PFSK-1 (cell line): ENCODE results near the gene TUBB1.

Source experiments
- FOXP2 ChIP-seq: optimal IDR thresholded peaks from 2 replicates; pipeline ENCODE3; 2011; ENCODE audit warnings: borderline replicate concordance, control low read depth, inconsistent platforms; ENCODE audit not compliant: insufficient read depth; ENCODE audit errors: extremely low read length, extremely low read depth
- POLR2AphosphoS5 ChIP-seq: IDR thresholded peaks from 2 replicates; pipeline ENCODE4 v1.6.1; 2012; ENCODE audit warnings: low read depth, mild to moderate bottlenecking, control low read depth, low read length, moderate library complexity
- SIN3A ChIP-seq: IDR thresholded peaks from 2 replicates; pipeline ENCODE4 v1.6.1; 2012; ENCODE audit warnings: mild to moderate bottlenecking, low read length, moderate library complexity, borderline replicate concordance; ENCODE audit not compliant: insufficient read depth
- TAF1 ChIP-seq: IDR thresholded peaks from 2 replicates; pipeline ENCODE4 v1.6.1; 2012; ENCODE audit warnings: low read length, control low read depth, borderline replicate concordance; ENCODE audit not compliant: insufficient read depth
- TF ChIP-seq, protein P1 (sequence below), 2 experiments: IDR thresholded peaks; 2 replicates each; pipeline versions ENCODE4 v1.6.1 to v1.8.0; 2011 to 2012; ENCODE audit warnings: low read depth in 2 of 2, low read length in 2 of 2, control low read depth in 1 of 2, inconsistent platforms in 1 of 2, mild to moderate bottlenecking in 1 of 2, moderate library complexity in 1 of 2; ENCODE audit not compliant: insufficient read depth in 1 of 2

TUBB1 gene

DNA sequence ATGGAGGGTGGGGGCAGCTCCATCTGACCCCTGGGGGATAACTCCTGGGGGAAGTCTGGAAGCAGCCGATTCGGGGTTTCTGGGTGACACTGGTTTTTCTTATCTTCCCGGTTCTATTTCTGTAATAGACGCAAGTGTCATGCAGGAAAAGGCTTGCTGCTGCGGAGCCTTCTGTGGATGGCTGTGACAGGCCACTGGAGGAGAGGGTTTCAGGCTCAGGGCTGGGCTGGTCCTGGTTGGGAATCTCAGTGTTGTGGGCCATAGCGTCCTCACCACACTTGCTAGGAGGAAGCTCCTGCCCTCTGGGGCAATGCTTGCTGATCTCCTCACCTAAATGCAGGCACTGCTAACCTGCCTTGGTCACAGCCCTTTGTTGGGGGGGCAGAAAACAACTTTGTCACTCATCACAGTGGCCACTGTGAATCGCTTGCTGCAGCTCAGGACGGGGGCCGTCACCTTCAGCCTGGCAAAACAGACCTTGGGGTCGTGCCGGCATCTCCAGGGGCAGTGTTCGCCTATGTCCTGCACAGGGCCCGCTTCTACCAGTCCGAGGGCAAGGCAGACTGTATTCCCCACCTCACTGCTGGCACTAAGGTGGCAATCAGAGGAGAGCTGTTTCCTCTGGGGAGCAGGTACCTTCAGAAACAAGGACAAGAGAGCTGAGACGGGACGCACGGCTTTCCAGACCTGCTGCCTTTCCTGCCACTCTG lies 4.4 kb upstream of the TUBB1 start:
- TF ChIP-seq FOXP2, result no peak

DNA sequence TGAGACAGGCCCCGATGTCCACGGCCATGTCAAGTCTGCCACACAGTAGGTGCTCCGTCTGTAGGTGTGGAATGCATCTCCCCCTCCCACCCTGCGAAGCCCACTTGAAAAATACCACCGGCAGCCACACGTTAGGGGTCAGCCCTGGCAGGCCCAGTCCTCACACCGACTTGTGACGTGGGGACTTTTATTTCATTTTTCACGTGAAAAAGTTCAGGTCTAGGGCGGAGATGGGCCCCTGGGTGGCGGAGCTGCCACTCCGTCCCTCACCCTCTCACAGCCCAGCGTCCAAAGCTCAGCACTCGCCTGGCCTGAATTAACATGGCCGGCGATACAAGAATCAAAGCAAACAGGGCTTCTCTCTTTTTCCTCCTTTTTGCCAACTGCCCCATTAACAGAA lies 3.8 kb upstream of the TUBB1 start:
- TF ChIP-seq POLR2AphosphoS5, result no peak
- no peak for TF ChIP-seq SIN3A
- TF ChIP-seq, protein P1, sequence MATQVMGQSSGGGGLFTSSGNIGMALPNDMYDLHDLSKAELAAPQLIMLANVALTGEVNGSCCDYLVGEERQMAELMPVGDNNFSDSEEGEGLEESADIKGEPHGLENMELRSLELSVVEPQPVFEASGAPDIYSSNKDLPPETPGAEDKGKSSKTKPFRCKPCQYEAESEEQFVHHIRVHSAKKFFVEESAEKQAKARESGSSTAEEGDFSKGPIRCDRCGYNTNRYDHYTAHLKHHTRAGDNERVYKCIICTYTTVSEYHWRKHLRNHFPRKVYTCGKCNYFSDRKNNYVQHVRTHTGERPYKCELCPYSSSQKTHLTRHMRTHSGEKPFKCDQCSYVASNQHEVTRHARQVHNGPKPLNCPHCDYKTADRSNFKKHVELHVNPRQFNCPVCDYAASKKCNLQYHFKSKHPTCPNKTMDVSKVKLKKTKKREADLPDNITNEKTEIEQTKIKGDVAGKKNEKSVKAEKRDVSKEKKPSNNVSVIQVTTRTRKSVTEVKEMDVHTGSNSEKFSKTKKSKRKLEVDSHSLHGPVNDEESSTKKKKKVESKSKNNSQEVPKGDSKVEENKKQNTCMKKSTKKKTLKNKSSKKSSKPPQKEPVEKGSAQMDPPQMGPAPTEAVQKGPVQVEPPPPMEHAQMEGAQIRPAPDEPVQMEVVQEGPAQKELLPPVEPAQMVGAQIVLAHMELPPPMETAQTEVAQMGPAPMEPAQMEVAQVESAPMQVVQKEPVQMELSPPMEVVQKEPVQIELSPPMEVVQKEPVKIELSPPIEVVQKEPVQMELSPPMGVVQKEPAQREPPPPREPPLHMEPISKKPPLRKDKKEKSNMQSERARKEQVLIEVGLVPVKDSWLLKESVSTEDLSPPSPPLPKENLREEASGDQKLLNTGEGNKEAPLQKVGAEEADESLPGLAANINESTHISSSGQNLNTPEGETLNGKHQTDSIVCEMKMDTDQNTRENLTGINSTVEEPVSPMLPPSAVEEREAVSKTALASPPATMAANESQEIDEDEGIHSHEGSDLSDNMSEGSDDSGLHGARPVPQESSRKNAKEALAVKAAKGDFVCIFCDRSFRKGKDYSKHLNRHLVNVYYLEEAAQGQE (IDR thresholded peaks at IDR 0.05; ENCODE audit: insufficient read depth in 1 of 2, low read depth in 2 of 2, low read length in 2 of 2), result no peak
- TF ChIP-seq FOXP2, result no peak

DNA sequence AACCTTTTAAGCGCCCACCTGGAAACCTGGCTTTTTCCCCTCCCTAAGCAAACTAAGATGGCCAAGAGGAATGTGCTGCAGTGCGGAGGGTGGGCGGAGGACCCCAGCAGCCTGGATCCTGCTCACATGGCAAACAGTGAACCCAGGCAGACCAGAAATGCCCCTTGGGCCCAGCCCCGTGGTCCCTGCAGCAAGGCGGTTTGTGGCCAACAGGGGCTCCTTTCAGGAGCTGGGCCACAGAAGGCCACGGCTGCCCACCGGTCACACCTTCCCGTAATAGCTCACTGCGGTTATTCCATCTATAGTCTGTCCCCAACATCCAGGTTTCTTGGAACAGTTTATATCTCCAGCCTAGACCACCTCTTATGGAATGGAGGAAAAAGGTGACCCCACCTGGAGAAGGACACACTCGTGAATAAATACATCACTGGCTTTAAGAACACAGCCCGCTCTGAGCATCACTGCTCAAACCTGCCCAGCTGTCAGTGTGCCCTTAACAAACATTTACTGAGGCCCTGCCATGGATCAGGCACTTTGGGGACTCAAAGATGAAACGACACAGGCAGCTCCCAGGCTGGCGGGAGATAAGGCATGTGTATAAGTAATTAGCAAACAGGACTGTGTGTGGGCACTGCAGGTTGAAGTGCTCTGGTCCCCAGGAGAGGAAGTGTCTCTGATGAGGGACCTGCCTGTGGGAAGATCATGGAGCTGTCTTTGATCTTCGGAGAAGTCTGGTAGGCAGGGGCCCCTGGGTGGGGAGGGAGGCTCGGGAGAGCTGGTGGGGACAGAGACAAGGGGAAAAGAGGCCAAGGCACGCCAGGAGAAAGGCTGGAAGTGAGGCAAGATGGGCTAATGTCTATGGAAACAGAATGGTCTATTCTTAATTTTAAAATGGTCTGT lies 3.2 kb upstream of the TUBB1 start:
- TF ChIP-seq TAF1, result no peak
- TF ChIP-seq, protein P1 (IDR thresholded peaks at IDR 0.05; ENCODE audit: insufficient read depth in 1 of 2, low read depth in 2 of 2, low read length in 2 of 2), result no peak

DNA sequence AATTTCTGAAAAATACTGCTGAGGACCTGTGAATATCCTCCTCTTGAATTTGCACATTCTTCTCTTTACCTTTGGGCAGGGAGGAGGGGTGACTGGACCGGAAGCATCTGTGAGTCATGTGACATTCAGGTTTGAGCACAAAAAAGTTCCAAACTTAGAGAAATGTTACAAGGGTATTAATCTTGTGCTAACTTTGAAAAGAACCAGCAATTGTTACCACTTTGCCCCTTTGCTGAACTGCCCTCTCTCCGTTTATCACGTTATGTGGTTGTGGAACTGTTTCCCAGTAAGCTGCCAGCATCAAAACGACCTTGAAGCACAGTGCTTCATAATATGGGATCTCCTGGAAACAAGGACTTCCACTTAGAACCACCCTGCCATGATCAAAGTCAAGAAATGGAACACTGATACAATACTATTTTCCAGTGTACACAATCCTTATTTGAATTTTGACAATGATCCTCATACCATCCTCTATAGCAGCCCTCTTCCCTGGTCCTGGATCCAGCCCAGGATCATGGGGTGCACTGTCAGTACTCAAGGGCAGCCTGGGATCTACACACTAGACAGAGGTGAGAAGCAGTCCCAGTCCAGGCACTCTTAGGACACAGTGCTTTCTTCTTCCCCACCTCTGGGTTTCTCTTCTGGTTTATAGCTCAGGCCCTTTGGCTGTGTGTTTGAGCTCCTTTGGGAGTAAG lies 2.3 kb upstream of the TUBB1 start:
- no peak for TF ChIP-seq POLR2AphosphoS5
- no peak for TF ChIP-seq FOXP2
- TF ChIP-seq SIN3A, result no peak
- TF ChIP-seq, protein P1 (IDR thresholded peaks at IDR 0.05; ENCODE audit: insufficient read depth in 1 of 2, low read depth in 2 of 2, low read length in 2 of 2), result no peak
- TF ChIP-seq TAF1, result no peak

DNA sequence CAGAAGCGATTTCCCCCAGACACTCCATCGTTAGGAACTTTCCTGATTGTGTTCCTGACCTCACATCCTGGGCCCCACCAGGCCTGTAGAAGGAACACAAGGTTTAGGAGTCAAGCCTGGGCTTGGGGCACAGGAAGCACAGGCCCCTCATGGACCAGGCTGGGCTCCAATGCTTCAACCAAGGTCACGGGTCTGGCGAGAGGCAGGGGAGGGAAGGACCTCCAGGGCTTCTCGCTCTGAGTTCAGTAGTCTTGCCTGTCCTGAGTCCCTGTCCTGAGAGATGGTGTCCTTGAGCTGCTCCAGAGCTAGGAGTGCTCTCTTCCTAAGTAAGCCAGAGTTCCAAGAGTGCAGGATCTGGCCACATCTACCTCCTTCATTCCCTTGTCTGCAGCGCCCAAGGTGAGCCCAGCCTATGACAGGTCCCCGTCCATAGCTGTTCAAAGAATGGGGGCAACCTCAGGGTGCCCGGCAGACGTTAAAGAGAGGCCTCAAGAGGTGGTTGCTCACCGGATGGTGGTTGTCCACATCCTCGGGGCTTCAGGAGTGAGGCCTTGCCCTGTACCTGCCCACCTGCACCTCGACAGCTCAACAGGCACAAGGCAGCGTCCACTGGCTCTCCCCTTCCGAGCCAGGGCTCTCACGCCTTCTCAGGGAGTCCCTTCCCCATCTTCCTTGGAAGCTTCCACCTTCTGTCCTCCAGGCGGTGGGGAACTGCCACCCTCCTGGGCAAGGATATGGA lies 1.6 kb upstream of the TUBB1 start:
- TF ChIP-seq TAF1 (no peak), FOXP2 (no peak), POLR2AphosphoS5 (no peak), SIN3A (no peak)
- TF ChIP-seq, protein P1 (IDR thresholded peaks at IDR 0.05; ENCODE audit: insufficient read depth in 1 of 2, low read depth in 2 of 2, low read length in 2 of 2), result no peak
